ENCODE data around the gene OR2AE1. TPM values are rescaled to one million over a fixed set of nuclear protein-coding genes. Genes with fewer than 3 reads are reported as not detected.
"Not testable (repeated sequence)": the region's sequence is repeated elsewhere in the genome, so short reads cannot be mapped to it uniquely, and the experiment has no call there.

Gene OR2AE1
- total RNA-seq, 1 experiment from 2014 or later: not detected

GRCh38 chr7:99893280-99893679 is 16.4 kb upstream of the OR2AE1 start:
- H3K36me3 ChIP-seq (ENCODE audit: low read depth): no peaks in the 10 kb centered on the region
- TF ChIP-seq EZH2 (IDR thresholded peaks at IDR 0.05; ENCODE audit: low read depth) (no peak), CTCF (conservative IDR thresholded peaks at IDR 0.05) (no peak)
- intact Hi-C loops (cut with micrococcal nuclease; ENCODE audit: unreplicated experiment): no loop called here
- BruUV-seq (replicated peaks): no TSS peak
- H3K27ac ChIP-seq: no peak overlapping the region
- no peaks in the 10 kb centered on the region for H3K27me3 ChIP-seq (ENCODE audit: insufficient read depth, low read depth)
- ChIA-PET CTCF (no interaction called here), POLR2A (ENCODE audit: unreplicated experiment) (interaction anchor here (0.6 kb wide), 1 partner anchor 153 kb away, joined by 4 read pairs; no protein-coding TSS in a partner anchor)
- no peak overlapping the region for H3K4me3 ChIP-seq
- H2AFZ ChIP-seq: no peak overlapping the region
- H3K9me2 ChIP-seq (ENCODE audit: insufficient read depth): no peaks in the 10 kb centered on the region
- no peak overlapping the region for H3K4me2 ChIP-seq
- DNase-seq: no peak
- H3F3A ChIP-seq (ENCODE audit: insufficient read depth, low read depth): no peaks in the 10 kb centered on the region
- peaks cover 5% of the 10 kb centered on the region; the same call in 1 of the 2 replicates for H4K20me1 ChIP-seq (ENCODE audit: insufficient read depth)
- H3K9me3 ChIP-seq (ENCODE audit: insufficient read depth, low read depth): no peaks in the 10 kb centered on the region; the same call in 1 of the 2 replicates
- H3K79me2 ChIP-seq (ENCODE audit: low read depth): no peaks in the 10 kb centered on the region
- no peaks in the 10 kb centered on the region for H3K4me1 ChIP-seq (replicated peaks; ENCODE audit: insufficient read depth)

GRCh38 chr7:99890348-99890747 is 13.5 kb upstream of the OR2AE1 start:
- CTCF ChIA-PET: not testable (repeated sequence)

GRCh38 chr7:99888366-99888765 is 11.5 kb upstream of the OR2AE1 start:
- H3K27me3 ChIP-seq (ENCODE audit: insufficient read depth, low read depth); DNase-seq; H3K79me2 ChIP-seq (ENCODE audit: low read depth); H3K36me3 ChIP-seq (ENCODE audit: low read depth); BruUV-seq (replicated peaks); H4K20me1 ChIP-seq (ENCODE audit: insufficient read depth); H3K4me1 ChIP-seq (replicated peaks; ENCODE audit: insufficient read depth); H3K4me3 ChIP-seq; H2AFZ ChIP-seq; H3F3A ChIP-seq (ENCODE audit: insufficient read depth, low read depth); intact Hi-C loops (cut with micrococcal nuclease; ENCODE audit: unreplicated experiment); H3K4me2 ChIP-seq; CTCF ChIA-PET; POLR2A ChIA-PET (ENCODE audit: unreplicated experiment); H3K27ac ChIP-seq; H3K9me2 ChIP-seq (ENCODE audit: insufficient read depth); H3K9me3 ChIP-seq (ENCODE audit: insufficient read depth, low read depth): not testable (repeated sequence)

More at GRCh38 chr7:99890348-99890747, 13.5 kb upstream of the OR2AE1 start:
- H2AFZ ChIP-seq; H3K4me1 ChIP-seq (replicated peaks; ENCODE audit: insufficient read depth); BruUV-seq (replicated peaks); H3F3A ChIP-seq (ENCODE audit: insufficient read depth, low read depth); H3K9me3 ChIP-seq (ENCODE audit: insufficient read depth, low read depth); H3K27me3 ChIP-seq (ENCODE audit: insufficient read depth, low read depth); H3K4me2 ChIP-seq; H4K20me1 ChIP-seq (ENCODE audit: insufficient read depth); H3K9me2 ChIP-seq (ENCODE audit: insufficient read depth); intact Hi-C loops (cut with micrococcal nuclease; ENCODE audit: unreplicated experiment); H3K36me3 ChIP-seq (ENCODE audit: low read depth); H3K4me3 ChIP-seq; H3K27ac ChIP-seq; H3K79me2 ChIP-seq (ENCODE audit: low read depth); POLR2A ChIA-PET (ENCODE audit: unreplicated experiment); DNase-seq: not testable (repeated sequence)

GRCh38 chr7:99881370-99881769 is 4.5 kb upstream of the OR2AE1 start:
- no peak for DNase-seq
- TF ChIP-seq CTCF (conservative IDR thresholded peaks at IDR 0.05) (no peak), EZH2 (IDR thresholded peaks at IDR 0.05; ENCODE audit: low read depth) (no peak)
- Histone ChIP-seq H3K36me3 (ENCODE audit: low read depth) (no peaks in the 10 kb centered on the region), H3K4me2 (no peak overlapping the region), H4K20me1 (ENCODE audit: insufficient read depth) (no peaks in the 10 kb centered on the region), H3K9me3 (ENCODE audit: insufficient read depth, low read depth) (no peaks in the 10 kb centered on the region), H3K4me3 (no peak overlapping the region), H3K4me1 (replicated peaks; ENCODE audit: insufficient read depth) (no peaks in the 10 kb centered on the region), H2AFZ (no peak overlapping the region), H3K9me2 (ENCODE audit: insufficient read depth) (no peaks in the 10 kb centered on the region), H3F3A (ENCODE audit: insufficient read depth, low read depth) (no peaks in the 10 kb centered on the region), H3K27me3 (ENCODE audit: insufficient read depth, low read depth) (0 out of 2 replicates have a peak, but pooled peaks cover 4% of the 10 kb centered on the region), H3K27ac (no peak overlapping the region), H3K79me2 (ENCODE audit: low read depth) (no peaks in the 10 kb centered on the region)
- ChIA-PET POLR2A (ENCODE audit: unreplicated experiment) (no interaction called here), CTCF (interaction anchor here (0.6 kb wide), 1 partner anchor 218 kb away, joined by 3 read pairs; no protein-coding TSS in a partner anchor)
- intact Hi-C loops (cut with micrococcal nuclease; ENCODE audit: unreplicated experiment): no loop called here
- no TSS peak for BruUV-seq (replicated peaks)

Measured in PC-9 (cell line).